HG03039 (cell line): ENCODE data around the gene MPL.

Experiments
- ATAC-seq: cut with Tn5 transposase; IDR thresholded peaks from one replicate; pipeline ENCODE4 v1.9.1; 2021; ENCODE audit warnings: mild to moderate bottlenecking, moderate library complexity; ENCODE audit not compliant: unreplicated experiment

Gene MPL

GRCh38 chr1:43351421-43352350 lies 14.1 kb downstream of the MPL start:
- no peak for ATAC-seq

- ATAC-seq, result no peak
Observed at GRCh38 chr1:43352351-43352705, 14.7 kb downstream of the MPL start.

DNA sequence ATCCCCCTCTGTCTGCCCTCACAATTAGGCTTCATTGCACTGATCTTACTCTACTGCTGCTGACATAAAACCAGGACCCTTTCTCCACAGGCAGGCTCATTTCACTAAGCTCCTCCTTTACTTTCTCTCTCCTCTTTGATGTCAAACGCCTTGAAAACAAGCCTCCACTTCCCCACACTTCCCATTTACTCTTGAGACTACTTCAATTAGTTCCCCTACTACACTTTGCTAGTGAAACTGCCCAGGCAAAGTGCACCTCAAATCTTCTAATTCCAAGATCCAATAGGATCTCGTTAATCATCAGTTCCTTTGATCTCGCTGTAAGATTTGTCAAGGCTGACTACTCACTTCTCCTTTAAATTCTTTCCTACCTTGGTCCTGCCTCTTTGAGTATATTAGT lies 15.3 kb downstream of the MPL start:
- ATAC-seq, result no peak

DNA sequence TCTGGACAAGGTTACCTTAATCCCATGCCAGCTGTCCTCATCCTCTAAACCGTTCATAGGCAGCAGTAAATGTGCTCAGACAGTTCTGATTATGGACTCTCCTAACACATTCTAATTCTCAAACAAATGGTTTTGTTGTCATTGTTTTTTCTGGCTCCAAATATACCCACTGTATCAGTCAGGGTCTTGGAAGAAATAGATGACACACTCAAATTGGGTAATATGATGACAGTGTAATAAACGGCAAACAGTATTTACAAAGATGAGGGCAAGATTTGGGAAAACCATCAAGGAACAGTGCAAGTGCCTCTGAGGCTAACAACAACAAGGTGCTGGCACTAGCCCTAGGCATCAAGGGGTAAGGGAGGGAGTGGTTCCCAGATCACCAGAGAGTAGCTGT lies 16.9 kb downstream of the MPL start:
- no peak for ATAC-seq

- no peak for ATAC-seq
Observed at GRCh38 chr1:43354936-43355335, 17.3 kb downstream of the MPL start.

- no peak for ATAC-seq
Observed at GRCh38 chr1:43357251-43357650, 19.6 kb downstream of the MPL start.

DNA sequence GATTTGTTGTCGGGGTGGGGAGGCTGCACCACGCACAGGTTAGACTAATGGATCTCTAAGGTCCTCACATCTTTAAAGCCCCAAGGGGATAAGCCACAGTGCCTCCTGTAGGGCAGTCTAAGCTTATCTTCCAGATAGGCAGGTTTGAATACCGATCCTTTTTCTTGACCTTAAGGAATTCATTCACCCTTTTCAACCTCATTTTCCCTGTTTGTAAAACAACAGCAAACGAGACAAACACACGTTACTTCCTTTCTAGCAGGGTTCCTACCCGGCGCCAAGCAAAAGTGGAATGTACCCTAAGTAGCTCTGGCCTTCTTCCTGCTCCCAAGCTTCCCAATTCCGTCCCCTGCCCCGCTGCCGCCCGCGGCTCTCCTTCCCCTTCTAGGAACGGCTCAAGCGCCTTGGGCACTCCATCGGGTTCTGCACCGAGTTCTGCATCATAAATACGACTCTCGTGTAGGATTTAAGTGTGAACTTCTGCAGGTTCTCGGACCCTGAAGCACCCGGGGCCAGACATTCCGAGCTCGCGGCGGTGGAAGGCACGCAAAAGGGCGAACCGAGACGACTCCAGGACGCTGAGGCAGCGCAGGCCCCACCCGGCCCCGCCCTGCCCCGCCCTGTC lies 20.6 kb downstream of the MPL start:
- ATAC-seq, result peak; percentile 1

DNA sequence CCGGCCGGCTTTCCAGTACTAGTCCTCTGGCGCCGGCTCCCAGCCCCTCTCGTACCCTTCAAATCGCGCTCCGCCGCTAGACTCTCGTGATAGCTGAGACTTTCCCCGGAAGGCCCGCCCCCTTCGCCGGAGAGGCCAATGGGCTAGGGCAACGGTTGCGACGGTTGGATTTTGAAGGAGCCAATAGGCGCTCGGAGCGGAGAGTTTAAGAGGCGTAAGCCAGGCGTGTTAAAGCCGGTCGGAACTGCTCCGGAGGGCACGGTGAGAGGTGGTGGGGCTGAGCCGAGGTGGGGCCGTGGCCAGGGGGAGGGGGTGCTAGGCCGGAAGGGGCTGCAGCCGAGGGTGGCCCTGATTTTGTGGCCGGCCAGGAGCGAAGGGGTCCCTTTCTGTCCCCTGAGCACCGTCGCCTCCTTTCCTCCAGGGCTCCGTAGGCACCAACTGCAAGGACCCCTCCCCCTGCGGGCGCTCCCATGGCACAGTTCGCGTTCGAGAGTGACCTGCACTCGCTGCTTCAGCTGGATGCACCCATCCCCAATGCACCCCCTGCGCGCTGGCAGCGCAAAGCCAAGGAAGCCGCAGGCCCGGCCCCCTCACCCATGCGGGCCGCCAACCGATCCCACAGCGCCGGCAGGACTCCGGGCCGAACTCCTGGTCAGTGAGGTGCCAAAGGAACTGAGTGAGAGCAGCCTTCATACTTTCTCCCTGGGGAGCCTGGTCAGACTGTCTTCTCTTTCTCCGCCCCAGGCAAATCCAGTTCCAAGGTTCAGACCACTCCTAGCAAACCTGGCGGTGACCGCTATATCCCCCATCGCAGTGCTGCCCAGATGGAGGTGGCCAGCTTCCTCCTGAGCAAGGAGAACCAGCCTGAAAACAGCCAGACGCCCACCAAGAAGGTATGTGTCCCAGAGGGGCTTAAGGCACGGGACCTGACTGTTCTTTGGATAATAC lies 21.4 kb downstream of the MPL start, which contains the start of gene CDC20:
TSS of gene CDC20 (plus strand) at position 236 of the 948 bp plus-strand sequence. CDS start at position 471, 235 bp downstream.
- peak; percentile 87 for ATAC-seq

- no peak for ATAC-seq
Observed at GRCh38 chr1:43359696-43360095, 22.1 kb downstream of the MPL start.

DNA sequence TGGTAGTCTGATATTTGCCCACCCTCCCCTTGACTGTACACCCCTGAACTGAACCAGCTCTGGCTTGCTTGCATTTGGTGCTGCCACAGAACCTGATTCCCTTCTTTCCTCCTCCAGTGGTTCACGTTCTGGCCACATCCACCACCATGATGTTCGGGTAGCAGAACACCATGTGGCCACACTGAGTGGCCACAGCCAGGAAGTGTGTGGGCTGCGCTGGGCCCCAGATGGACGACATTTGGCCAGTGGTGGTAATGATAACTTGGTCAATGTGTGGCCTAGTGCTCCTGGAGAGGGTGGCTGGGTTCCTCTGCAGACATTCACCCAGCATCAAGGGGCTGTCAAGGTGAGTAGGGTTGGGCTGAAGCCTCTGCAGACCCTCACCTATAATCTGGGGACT lies 23.0 kb downstream of the MPL start:
- ATAC-seq, result no peak

- no peak for ATAC-seq
Observed at GRCh38 chr1:43363283-43363934, 25.8 kb downstream of the MPL start.

DNA sequence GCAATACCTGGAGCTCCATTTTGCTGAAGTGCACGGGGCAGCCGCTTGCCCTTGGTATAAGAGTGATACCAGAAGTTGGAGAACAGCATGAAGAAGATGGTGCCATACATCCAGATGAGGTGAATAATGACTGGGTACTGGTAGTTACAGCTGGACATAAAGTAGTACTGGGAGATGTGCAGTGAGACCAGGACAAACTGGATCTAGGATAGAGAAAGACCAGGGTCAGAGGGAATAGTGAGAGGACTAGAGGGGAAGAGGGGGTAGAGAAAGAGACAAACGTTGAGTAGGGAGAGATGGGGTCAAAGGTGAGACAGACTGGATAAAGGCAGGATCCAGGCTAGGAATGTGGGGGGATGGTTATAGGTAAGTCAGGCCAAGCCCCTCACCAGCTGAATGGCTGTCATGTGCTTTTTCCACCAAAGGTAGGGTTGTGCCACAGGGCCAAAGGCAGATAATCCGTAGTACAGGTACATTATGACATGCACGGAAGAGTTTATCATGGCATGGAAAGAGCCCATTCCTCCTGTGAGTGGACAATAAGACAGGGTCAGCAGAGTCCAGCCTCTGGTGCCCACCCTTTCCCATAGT lies 26.4 kb downstream of the MPL start:
- no peak for ATAC-seq

GRCh38 chr1:43365678-43366077 lies 28.1 kb downstream of the MPL start:
- ATAC-seq, result no peak

DNA sequence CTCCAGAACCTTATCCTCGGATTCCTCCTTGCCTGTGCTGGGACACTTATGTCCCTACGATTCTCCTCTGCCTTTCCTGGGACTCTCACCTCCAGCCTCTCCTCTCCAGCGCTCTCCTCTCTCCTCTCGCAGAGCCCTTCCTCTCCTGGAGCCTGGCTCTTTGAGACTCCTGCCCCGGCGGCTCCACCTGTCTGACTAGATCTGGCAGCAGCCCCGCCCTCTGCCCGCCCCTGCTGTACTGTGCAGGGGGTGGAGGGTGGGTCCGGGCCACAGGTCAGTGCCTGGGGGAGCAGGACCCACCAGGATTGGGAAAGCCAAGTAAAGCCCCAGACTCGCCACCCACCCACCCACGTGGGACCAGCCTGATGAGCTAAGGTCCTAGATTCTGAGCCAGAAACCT lies 28.6 kb downstream of the MPL start:
- no peak for ATAC-seq

DNA sequence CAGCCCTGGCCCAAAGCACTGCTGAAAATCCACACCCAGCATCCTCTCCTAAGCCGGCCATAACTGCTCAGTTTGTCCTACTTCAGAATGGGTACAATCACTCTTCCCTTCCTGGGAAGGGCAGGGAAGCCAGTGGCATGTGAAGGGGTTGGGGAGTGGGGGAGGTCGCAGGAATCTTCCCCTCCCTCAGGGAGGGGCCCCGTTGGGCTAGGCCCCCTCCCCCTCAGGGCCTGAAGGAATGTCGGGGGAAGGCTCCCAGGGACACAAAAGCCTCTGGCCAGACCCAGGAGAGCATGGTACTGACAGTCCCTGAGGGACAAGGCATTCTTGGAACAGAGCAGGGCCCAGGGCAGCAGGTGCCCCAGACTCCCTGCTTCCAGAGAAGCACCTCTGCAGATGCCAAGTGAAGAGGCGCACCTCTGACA lies 29.0 kb downstream of the MPL start:
- no peak for ATAC-seq

GRCh38 chr1:43367026-43367903 lies 29.6 kb downstream of the MPL start:
- ATAC-seq, result peak; percentile 29

- peak; percentile 69 for ATAC-seq
Observed at GRCh38 chr1:43367904-43368645, 30.5 kb downstream of the MPL start, which contains the start of gene ELOVL1. Gene ELOVL1, minus strand, starts transcription at chr1:43368011. Its CDS starts 2,402 bp downstream, at chr1:43365609.

DNA sequence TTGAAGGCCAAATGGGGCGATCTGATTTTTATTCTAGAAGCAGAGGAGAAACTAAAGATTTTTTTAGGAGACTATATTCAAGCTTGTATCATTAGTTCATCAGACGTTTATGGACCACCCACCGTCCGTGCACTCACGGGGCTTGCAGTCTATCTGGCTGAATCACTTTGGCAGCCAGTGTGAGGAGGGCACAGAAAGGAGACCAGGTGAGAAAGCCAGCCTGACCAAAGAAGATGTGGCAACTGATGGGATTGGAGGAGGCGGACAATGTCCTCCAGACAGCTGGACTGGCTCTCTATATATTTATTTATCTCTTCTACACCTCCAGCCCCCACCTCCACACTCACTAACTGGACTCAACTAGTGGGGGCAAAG lies 31.0 kb downstream of the MPL start:
- no peak for ATAC-seq
